ENCODE results near the gene RASA4. TPM values are rescaled to one million over a fixed set of nuclear protein-coding genes. Genes with fewer than 3 reads are reported as not detected.
"Not testable (repeated sequence)": the region's sequence is repeated elsewhere in the genome, so short reads cannot be mapped to it uniquely, and the experiment has no call there.

Gene RASA4
- total RNA-seq, 1 experiment from 2014 or later, result 3.9 TPM

DNA sequence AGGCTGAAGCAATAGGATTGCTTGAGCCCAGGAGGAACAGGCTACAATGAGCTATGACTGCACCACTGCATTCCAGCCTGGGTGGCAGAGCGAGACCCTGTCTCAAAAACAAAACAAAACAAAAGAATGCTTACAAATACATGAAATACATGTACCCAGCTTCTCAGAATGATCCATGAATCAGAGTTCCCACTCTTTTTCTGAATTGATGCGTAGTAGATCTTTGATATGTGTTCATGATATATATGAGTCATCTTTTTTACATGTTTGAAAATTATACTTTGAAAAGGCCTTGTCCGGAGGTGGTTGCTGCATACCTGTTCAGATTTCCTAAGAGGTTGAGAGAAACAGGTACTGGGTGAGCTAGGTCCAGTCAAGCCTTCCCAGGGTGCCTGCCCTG, 40.2 kb downstream of the RASA4 start:
- DNase-seq, H3K27me3 ChIP-seq, H3K4me3 ChIP-seq, H3K9me3 ChIP-seq, H3K36me3 ChIP-seq: not testable (repeated sequence)

GRCh38 chr7:102574607-102575006, 41.9 kb downstream of the RASA4 start:
- H3K36me3 ChIP-seq, H3K9me3 ChIP-seq, H3K27me3 ChIP-seq, H3K4me3 ChIP-seq, DNase-seq: not testable (repeated sequence)

DNA sequence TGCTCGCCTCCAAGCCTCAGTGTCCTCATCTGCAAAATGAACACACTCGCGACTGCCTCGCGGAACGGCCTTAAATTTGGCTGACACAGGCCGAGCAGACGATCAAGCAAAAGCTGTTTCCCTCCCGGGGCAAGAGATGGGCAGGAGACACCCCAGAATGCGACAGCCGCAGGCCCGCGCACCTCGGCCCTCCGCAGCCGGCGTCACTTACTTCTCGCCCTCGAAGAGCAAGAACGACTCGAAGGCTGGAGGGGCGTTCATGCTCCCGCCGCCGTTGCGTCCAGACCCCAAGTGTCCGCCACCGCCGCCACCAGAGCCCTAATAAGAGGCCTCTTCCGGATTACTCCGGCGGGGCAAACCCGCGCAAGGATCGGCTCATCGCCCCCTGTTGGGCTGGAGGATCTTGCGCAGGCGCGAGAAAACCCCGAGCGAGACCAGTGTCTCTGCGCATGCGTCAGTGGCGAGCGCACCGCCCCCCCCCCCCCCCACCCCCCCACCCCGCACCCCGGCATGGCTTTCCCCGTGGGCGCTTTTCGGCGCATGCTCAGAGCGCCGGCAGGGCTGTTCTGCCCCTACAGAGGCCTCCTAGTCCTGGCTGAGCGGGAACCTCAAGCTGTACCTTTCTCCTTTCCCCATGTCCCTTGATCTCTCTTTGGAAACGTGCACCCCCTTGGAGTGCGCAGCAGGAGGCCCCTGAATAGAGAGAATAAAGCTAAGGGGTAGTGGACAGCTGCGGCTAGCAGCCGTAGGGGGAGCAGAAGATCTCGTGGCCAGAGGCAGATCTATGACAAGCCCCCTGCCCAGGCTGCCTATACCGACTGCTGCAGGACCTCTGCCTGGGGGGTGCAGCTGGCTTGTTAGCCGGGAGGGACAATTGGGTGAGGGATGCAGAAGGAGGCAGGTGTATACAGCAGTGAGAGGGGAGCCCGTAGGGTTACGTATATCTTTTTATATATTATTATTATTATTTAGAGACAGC, 44.0 kb downstream of the RASA4 start, which contains the start of gene POLR2J3:
TSS of gene POLR2J3 (minus strand) at position 323 of the 979 bp plus-strand sequence. CDS start at position 261, 62 bp downstream.
- not testable (repeated sequence) for H3K9me3 ChIP-seq, H3K27me3 ChIP-seq, H3K36me3 ChIP-seq
- peak within 1 kb of the TSS; percentile 70 for H3K4me3 ChIP-seq
- DNase-seq, result peak; percentile 8

GRCh38 chr7:102568620-102569019, 47.9 kb downstream of the RASA4 start:
- H3K4me3 ChIP-seq, H3K27me3 ChIP-seq, DNase-seq, H3K36me3 ChIP-seq, H3K9me3 ChIP-seq: not testable (repeated sequence)

DNA sequence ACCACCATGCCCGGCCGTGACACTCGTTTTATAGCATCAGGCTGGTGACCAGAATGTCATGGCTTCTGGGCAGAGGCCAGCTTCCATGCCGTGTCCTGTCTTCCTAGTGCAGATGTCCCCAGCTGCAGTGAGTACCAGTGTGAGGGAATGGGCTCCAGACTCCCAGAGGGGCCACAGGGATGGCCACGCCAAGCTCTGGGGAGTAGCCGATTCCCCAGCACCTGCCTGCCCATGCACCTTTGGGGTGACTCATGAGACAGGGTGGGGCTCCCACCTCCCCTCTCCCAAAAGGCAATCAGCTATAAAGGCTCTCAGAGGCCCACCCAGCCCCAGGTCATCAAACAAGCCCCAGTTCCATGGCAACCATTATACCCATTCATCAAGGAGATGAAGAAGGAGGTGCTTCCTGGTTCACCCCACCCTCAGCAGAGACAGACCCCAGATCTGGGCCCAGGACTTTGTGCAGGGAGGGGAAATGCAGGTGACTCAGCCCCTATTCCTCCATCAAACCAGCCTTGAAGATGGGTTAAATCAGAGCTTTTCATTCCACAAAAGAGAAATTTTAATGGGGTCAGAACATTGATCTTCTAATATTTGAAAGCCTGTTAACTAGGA, 65.6 kb downstream of the RASA4 start, which contains the start of gene SPDYE2:
TSS of gene SPDYE2 (plus strand) at position 419 of the 615 bp plus-strand sequence. CDS start 2,030 bp downstream, outside the sequence.
- H3K27me3 ChIP-seq, DNase-seq, H3K4me3 ChIP-seq, H3K9me3 ChIP-seq, H3K36me3 ChIP-seq: not testable (repeated sequence)

- H3K36me3 ChIP-seq, DNase-seq, H3K9me3 ChIP-seq, H3K27me3 ChIP-seq, H3K4me3 ChIP-seq: not testable (repeated sequence)
Measured at GRCh38 chr7:102546353-102546752, 70.2 kb downstream of the RASA4 start.

- H3K27me3 ChIP-seq, H3K4me3 ChIP-seq: not testable (repeated sequence)
Measured at GRCh38 chr7:102545288-102545687, 71.3 kb downstream of the RASA4 start.

GRCh38 chr7:102544372-102544771, 72.2 kb downstream of the RASA4 start:
- not testable (repeated sequence) for H3K9me3 ChIP-seq, DNase-seq, H3K4me3 ChIP-seq, H3K27me3 ChIP-seq, H3K36me3 ChIP-seq

More at GRCh38 chr7:102545288-102545687, 71.3 kb downstream of the RASA4 start:
- DNase-seq, H3K9me3 ChIP-seq, H3K36me3 ChIP-seq: not testable (repeated sequence)

GRCh38 chr7:102543596-102543995, 73.0 kb downstream of the RASA4 start, which contains the start of gene UPK3BL2:
Gene UPK3BL2 (minus strand): TSS chr7:102543696. CDS start chr7:102543636, 60 bp downstream.
- not testable (repeated sequence) for H3K9me3 ChIP-seq, DNase-seq, H3K27me3 ChIP-seq, H3K36me3 ChIP-seq, H3K4me3 ChIP-seq

- not testable (repeated sequence) for H3K36me3 ChIP-seq, H3K9me3 ChIP-seq, H3K4me3 ChIP-seq, DNase-seq, H3K27me3 ChIP-seq
Measured at GRCh38 chr7:102542771-102543170, 73.8 kb downstream of the RASA4 start.

DNA sequence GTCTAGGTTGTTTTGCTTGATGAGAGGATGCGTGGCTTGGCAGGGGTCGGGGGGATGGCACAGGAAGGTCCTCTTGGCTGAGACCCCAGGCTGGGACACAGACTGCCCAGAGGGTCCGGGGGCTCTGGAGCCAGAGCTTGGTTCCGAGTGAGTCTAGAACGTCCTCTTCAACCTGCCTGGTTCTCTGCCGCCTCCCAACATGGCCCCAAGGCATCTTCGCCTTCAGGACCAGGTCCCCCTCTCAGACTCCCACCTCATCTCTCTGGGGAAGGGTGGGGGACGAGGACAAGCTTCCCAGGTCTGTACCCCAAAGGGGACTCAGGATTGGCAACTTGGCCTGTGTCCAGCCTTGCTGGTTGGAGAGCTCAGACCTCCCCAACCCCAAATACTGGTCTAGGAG, 74.5 kb downstream of the RASA4 start:
- H3K36me3 ChIP-seq, H3K4me3 ChIP-seq, H3K27me3 ChIP-seq, DNase-seq, H3K9me3 ChIP-seq: not testable (repeated sequence)

DNA sequence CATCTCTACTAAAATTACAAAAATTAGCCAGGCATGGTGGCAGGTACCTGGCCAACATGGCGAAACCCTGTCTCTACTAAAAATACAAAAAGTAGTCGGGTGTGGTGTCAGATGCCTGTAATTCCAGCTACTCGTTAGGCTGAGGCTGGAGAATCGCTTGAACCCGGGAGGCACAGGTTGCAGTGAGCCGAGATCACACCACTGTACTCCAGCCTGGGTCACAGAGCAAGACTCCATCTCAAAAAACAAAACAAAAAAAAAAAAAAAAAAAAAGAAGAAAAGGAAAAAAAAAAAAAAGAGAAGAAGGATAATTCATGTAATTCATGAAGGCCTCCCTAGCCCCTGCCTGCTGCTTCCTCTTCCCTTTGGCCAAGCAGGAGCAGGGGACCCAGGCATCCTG, 76.0 kb downstream of the RASA4 start:
- H3K36me3 ChIP-seq, H3K9me3 ChIP-seq, H3K4me3 ChIP-seq, DNase-seq, H3K27me3 ChIP-seq: not testable (repeated sequence)

- not testable (repeated sequence) for H3K9me3 ChIP-seq, H3K27me3 ChIP-seq, DNase-seq, H3K36me3 ChIP-seq, H3K4me3 ChIP-seq
Measured at GRCh38 chr7:102535062-102535615, 81.4 kb downstream of the RASA4 start.

GRCh38 chr7:102532127-102532526, 84.4 kb downstream of the RASA4 start:
- H3K27me3 ChIP-seq, H3K9me3 ChIP-seq, H3K36me3 ChIP-seq, DNase-seq, H3K4me3 ChIP-seq: not testable (repeated sequence)

DNA sequence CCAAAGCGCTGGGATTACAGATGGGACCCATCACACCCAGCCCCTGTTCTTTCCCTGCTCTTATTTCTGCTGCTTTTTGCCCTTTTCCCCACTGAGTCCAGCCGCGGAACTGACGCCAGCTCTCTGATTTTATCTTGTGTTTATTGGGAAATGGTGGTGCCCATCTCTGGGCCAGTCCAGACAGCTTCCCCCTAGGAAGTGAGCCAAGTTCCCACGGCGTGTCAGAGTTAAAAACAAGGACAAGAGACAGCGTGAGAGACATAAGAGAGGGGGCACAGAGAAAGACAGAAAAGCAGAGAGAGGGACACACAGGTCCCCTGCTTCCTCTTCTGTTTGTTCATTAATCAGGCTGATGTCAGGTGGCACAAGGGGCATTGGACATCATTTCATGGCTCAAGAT, 85.0 kb downstream of the RASA4 start:
- not testable (repeated sequence) for H3K4me3 ChIP-seq, H3K9me3 ChIP-seq, H3K36me3 ChIP-seq, DNase-seq, H3K27me3 ChIP-seq

- not testable (repeated sequence) for H3K27me3 ChIP-seq, DNase-seq, H3K4me3 ChIP-seq, H3K36me3 ChIP-seq, H3K9me3 ChIP-seq
Measured at GRCh38 chr7:102527822-102528793, 88.4 kb downstream of the RASA4 start.

Measured in MG63 (cell line).